K562 (cell line): ENCODE data around the gene STAT4. TPM values are rescaled to one million over a fixed set of nuclear protein-coding genes. Genes with fewer than 3 reads are reported as not detected.

Experiments used
- ATAC-seq: fragments of 200-7000 bp; cut with Tn5 transposase; 3 replicates; pipeline ENCODE4 v1.9.1; 2020; ENCODE audit warnings: moderate library complexity
- BruUV-seq: library from RNA; stranded (reverse); fragments of 400-500 nt; replicated peaks from 2 replicates; lab custom pipeline; 2021; lab: Mats Ljungman, UMichigan
- CTCF ChIA-PET: fragments of 300-600 bp; formaldehyde crosslinking; extraction: SDS; loops from one replicate; lab custom pipeline; 2021; ENCODE audit warnings: low intra/inter-chr PET ratio; lab: Yijun Ruan, JAX
- POLR2A ChIA-PET: fragments of 300-600, 350-650 bp; sonication (Branson Sonifier 250); formaldehyde crosslinking; extraction: SDS; loops from one replicate; lab custom pipeline; 2021; ENCODE audit warnings: antibody characterized with exemption, inconsistent platforms; lab: Yijun Ruan, JAX
- DNase-seq, 4 experiments: peaks; one replicate each; pipeline versions ENCODE4 v3.0.0 to v3.0.0-alpha.2; 2011 to 2018; ENCODE audit warnings: low spot score in 3 of 4, mixed read lengths in 3 of 4; ENCODE audit errors: extremely low read depth in 1 of 4
- FAIRE-seq: peaks from 2 replicates; lab custom pipeline; 2011; peaks lifted over from hg19 to GRCh38; lab: Jason Lieb, UNC
- H2AFZ ChIP-seq: 2 replicates; pipeline ENCODE4 v1.6.0; 2011; ENCODE audit warnings: low read depth, low read length, control low read depth, inconsistent platforms
- H3K27ac ChIP-seq: fragments of 200-600 bp; 3 replicates; pipeline ENCODE4 v1.8.0; 2011; ENCODE audit warnings: low read depth, mild to moderate bottlenecking, control low read depth, inconsistent platforms, low read length, moderate library complexity, mixed read lengths; ENCODE audit errors: extremely low read depth
- H3K27me3 ChIP-seq, 2 experiments: fragments of 300-600 bp in 1 of 2; 2 replicates in 1 of 2; 3 replicates in 1 of 2; pipeline versions ENCODE4 v1.6.0 to v1.8.0; 2011; ENCODE audit warnings: inconsistent platforms in 2 of 2, low read length in 2 of 2, mild to moderate bottlenecking in 1 of 2, mixed read lengths in 1 of 2, moderate library complexity in 1 of 2; ENCODE audit not compliant: control insufficient read depth in 2 of 2, insufficient read depth in 2 of 2
- H3K36me3 ChIP-seq: fragments of 300-600 bp; 3 replicates; pipeline ENCODE4 v1.8.0; 2011; ENCODE audit warnings: mild to moderate bottlenecking, low read length, inconsistent platforms; ENCODE audit not compliant: control insufficient read depth, insufficient read depth
- H3K4me1 ChIP-seq, 2 experiments: fragments of 200-600 bp in 1 of 2; replicated peaks in 1 of 2; 2 replicates in 1 of 2; 3 replicates in 1 of 2; pipeline versions ENCODE4 v1.5.1 to v1.8.0; 2011; ENCODE audit warnings: inconsistent platforms in 2 of 2, low read length in 2 of 2, mild to moderate bottlenecking in 1 of 2, mixed read lengths in 1 of 2, moderate library complexity in 1 of 2; ENCODE audit not compliant: control insufficient read depth in 2 of 2, insufficient read depth in 2 of 2
- H3K4me2 ChIP-seq: 2 replicates; pipeline ENCODE4 v1.6.1; 2011; ENCODE audit warnings: low read length, control low read depth, inconsistent platforms, mixed read lengths; ENCODE audit not compliant: insufficient read depth
- H3K4me3 ChIP-seq: fragments of 200-600 bp; sonication (generic), shearing (Covaris generic); 2 replicates; pipeline ENCODE4 v1.5.1; 2016; ENCODE audit warnings: control low read depth, inconsistent platforms
- H3K79me2 ChIP-seq: fragments of 200-600 bp; 3 replicates; pipeline ENCODE4 v1.8.0; 2011; ENCODE audit warnings: low read length, inconsistent platforms; ENCODE audit not compliant: control insufficient read depth, insufficient read depth
- H3K9ac ChIP-seq, 2 experiments: 2 replicates each; pipeline versions ENCODE4 v1.6.0 to v1.6.1; 2011; ENCODE audit warnings: low read depth in 2 of 2, low read length in 2 of 2, control low read depth in 1 of 2, inconsistent platforms in 1 of 2, mild to moderate bottlenecking in 1 of 2, mixed read lengths in 1 of 2; ENCODE audit not compliant: insufficient read depth in 1 of 2
- H3K9me1 ChIP-seq: one replicate; pipeline ENCODE4 v1.6.0; 2011; ENCODE audit warnings: inconsistent platforms, mild to moderate bottlenecking, low read length, moderate library complexity; ENCODE audit not compliant: control insufficient read depth, insufficient read depth
- H3K9me3 ChIP-seq: replicated peaks from 2 replicates; pipeline ENCODE4 v1.5.1; 2011; ENCODE audit warnings: low read depth, low read length, inconsistent platforms; ENCODE audit not compliant: control insufficient read depth, insufficient read depth
- H4K20me1 ChIP-seq: replicated peaks from 2 replicates; pipeline ENCODE4 v1.6.1; 2011; ENCODE audit warnings: low read length, inconsistent platforms, mixed read lengths; ENCODE audit not compliant: control insufficient read depth, insufficient read depth
- CEBPZ ChIP-seq: fragments of 150-350 bp; IDR thresholded peaks from 2 replicates; pipeline ENCODE4 v1.6.1; 2014; ENCODE audit warnings: low read depth, mild to moderate bottlenecking, low read length, borderline replicate concordance
- NFIC ChIP-seq: fragments of 450-650 bp; IDR thresholded peaks from 2 replicates; pipeline ENCODE4 v1.6.1; 2017; ENCODE audit warnings: mild to moderate bottlenecking, inconsistent platforms
- UBTF ChIP-seq, 2 experiments: IDR thresholded peaks; 2 replicates each; pipeline ENCODE4 v1.6.1; 2012; ENCODE audit warnings: improper control_type of control experiment in 2 of 2, low read depth in 2 of 2, low read length in 2 of 2, borderline replicate concordance in 1 of 2
- XRCC5 ChIP-seq: fragments of 200-400 bp; formaldehyde crosslinking; IDR thresholded peaks from 2 replicates; pipeline ENCODE4 v1.6.1; 2017; ENCODE audit warnings: low read depth, mild to moderate bottlenecking, low read length
- ZNF449 ChIP-seq: fragments of 250-450 bp; sonication (Bioruptor Pico); IDR thresholded peaks from 2 replicates; pipeline ENCODE4 v1.8.0; 2022; ENCODE audit warnings: moderate library complexity, mild to moderate bottlenecking, inconsistent platforms
- WGBS: fragments of 100-300 bp; shearing (Covaris generic); methylation state at CpG from one replicate; pipeline ENCODE4 v1.1.6; 2016; ENCODE audit warnings: low coverage, mixed read lengths; ENCODE audit not compliant: insufficient coverage; ENCODE audit errors: missing lambda C conversion rate; 5-methylcytosine and 5-hydroxymethylcytosine counted together
- in situ Hi-C: fragments of 300-500 bp; cut with MboI; formaldehyde crosslinking; loops from 4 replicates; pipeline ENCODE4 v1.15.0; 2018; ENCODE audit warnings: inconsistent platforms, mixed read lengths
- intact Hi-C: fragments of 100-400 bp; cut with micrococcal nuclease; formaldehyde crosslinking; loops from 2 replicates; pipeline ENCODE4 v1.14.2; 2022
- polyA plus RNA-seq, 8 experiments: library from polyadenylated mRNA; depleted of rRNA in 4 of 8; stranded (reverse) in 5 of 8; unstranded in 3 of 8; fragments of >200 nt; fragmentation: Nextera tagmentation in 2 of 8; fragmentation: Illumina TruSeq in 1 of 8; extraction: Ambion mirVana in 2 of 8; extraction: Trizol in 1 of 8; gene quantifications; 2 replicates each; pipeline versions ENCODE4 v1.2.1 to v1.2.3, GENCODE V29; 2011 to 2014; ENCODE audit warnings: inconsistent platforms in 1 of 8, missing spikeins in 1 of 8
- total RNA-seq, 7 experiments: library from RNA; depleted of rRNA in 6 of 7; stranded (reverse); fragments of >200 nt in 6 of 7; fragmentation: Illumina TruSeq in 2 of 7; extraction: Trizol in 2 of 7; gene quantifications; 2 replicates each; pipeline versions ENCODE4 v1.2.1 to v1.2.3, GENCODE V29; 2011 to 2021; ENCODE audit warnings: low replicate concordance in 1 of 7

The STAT4 gene
- total and polyA plus RNA-seq, 9 of the 15 experiments (the other 6 are each of a cell fraction or from before 2014, with no cell fraction given): 0.01 to 0.06 (median 0.03) TPM; not detected in 6

GRCh38 chr2:190986221-190986953 is 164.4 kb downstream of the STAT4 start:
- intact Hi-C loops: no loop called here
- no peak for FAIRE-seq
- ATAC-seq: no peak
- H3K79me2 ChIP-seq: no peaks in the 10 kb centered on the region
- no peaks in the 10 kb centered on the region for H3K9me1 ChIP-seq
- H3K4me3 ChIP-seq: no peak overlapping the region
- ChIA-PET POLR2A (no interaction called here), CTCF (no interaction called here)
- in situ Hi-C loops: no loop called here
- H3K36me3 ChIP-seq: peaks cover 92% of the 10 kb centered on the region; the same call in 2 of the 3 replicates
- no peak overlapping the region for H3K27ac ChIP-seq
- no peaks in the 10 kb centered on the region for H4K20me1 ChIP-seq
- no peak overlapping the region for H3K9ac ChIP-seq
- H2AFZ ChIP-seq: no peak overlapping the region
- no peak for TF ChIP-seq CEBPZ
- TF ChIP-seq XRCC5: no peak
- no peak for TF ChIP-seq UBTF (IDR thresholded peaks at IDR 0.05; ENCODE audit: borderline replicate concordance in 1 of 2, low read depth in 2 of 2, low read length in 2 of 2)
- peak; percentile 91 for TF ChIP-seq NFIC
- no peak for TF ChIP-seq ZNF449
- no peaks in the 10 kb centered on the region for H3K9me3 ChIP-seq
- H3K4me2 ChIP-seq: no peak overlapping the region
- no TSS peak for BruUV-seq
- DNase-seq: peak; percentile 17 to 25 (median 20)
- H3K4me1 ChIP-seq: no peaks in the 10 kb centered on the region
- no peaks in the 10 kb centered on the region for H3K27me3 ChIP-seq
- 86% methylated on average over 11 of the region's 13 CpGs for WGBS
